ENCODE results near the gene PTPRG. TPM values are rescaled to one million over a fixed set of nuclear protein-coding genes. Genes with fewer than 3 reads are reported as not detected.

PTPRG gene
- total RNA-seq, 1 donor from 2014 or later = 44.3 TPM

GRCh38 chr3:61578667-61579367 lies 17.4 kb downstream of the PTPRG start:
- Mint-ChIP-seq H3K36me3 (ENCODE audit: insufficient read depth) (peaks cover 3% of the 10 kb centered on the region), H3K27ac (peak overlapping the region; percentile 33), H3K27me3 (no peaks in the 10 kb centered on the region), H3K4me3 (ENCODE audit: low read depth) (no peak overlapping the region), H3K9me3 (ENCODE audit: low read depth) (peaks cover 4% of the 10 kb centered on the region), H3K4me1 (ENCODE audit: low read depth) (peaks cover 23% of the 10 kb centered on the region)
- TF ChIP-seq CTCF (IDR thresholded peaks at IDR 0.05; ENCODE audit: unreplicated experiment) = no peak
- no peak for DNase-seq (ENCODE audit: low spot score, unreplicated experiment)

GRCh38 chr3:61579685-61580084 lies 18.3 kb downstream of the PTPRG start:
- H3K9me3 Mint-ChIP-seq (ENCODE audit: low read depth) = no peaks in the 10 kb centered on the region
- no peaks in the 10 kb centered on the region for H3K27me3 Mint-ChIP-seq
- H3K4me1 Mint-ChIP-seq (ENCODE audit: low read depth) = peaks cover 23% of the 10 kb centered on the region
- DNase-seq (ENCODE audit: low spot score, unreplicated experiment) = no peak
- H3K36me3 Mint-ChIP-seq (ENCODE audit: insufficient read depth) = no peaks in the 10 kb centered on the region
- TF ChIP-seq CTCF (IDR thresholded peaks at IDR 0.05; ENCODE audit: unreplicated experiment) = no peak
- no peak overlapping the region for H3K4me3 Mint-ChIP-seq (ENCODE audit: low read depth)
- no peak overlapping the region for H3K27ac Mint-ChIP-seq

GRCh38 chr3:61580982-61581643 lies 19.7 kb downstream of the PTPRG start:
- Mint-ChIP-seq H3K9me3 (ENCODE audit: low read depth) (no peaks in the 10 kb centered on the region), H3K4me1 (ENCODE audit: low read depth) (peaks cover 20% of the 10 kb centered on the region), H3K27me3 (no peaks in the 10 kb centered on the region), H3K27ac (no peak overlapping the region), H3K36me3 (ENCODE audit: insufficient read depth) (no peaks in the 10 kb centered on the region), H3K4me3 (ENCODE audit: low read depth) (no peak overlapping the region)
- TF ChIP-seq CTCF (IDR thresholded peaks at IDR 0.05; ENCODE audit: unreplicated experiment) = no peak
- no peak for DNase-seq (ENCODE audit: low spot score, unreplicated experiment)

GRCh38 chr3:61582287-61582686 lies 20.9 kb downstream of the PTPRG start:
- Mint-ChIP-seq H3K36me3 (ENCODE audit: insufficient read depth) (no peaks in the 10 kb centered on the region), H3K9me3 (ENCODE audit: low read depth) (no peaks in the 10 kb centered on the region), H3K4me3 (ENCODE audit: low read depth) (no peak overlapping the region), H3K27me3 (no peaks in the 10 kb centered on the region), H3K27ac (no peak overlapping the region), H3K4me1 (ENCODE audit: low read depth) (peaks cover 15% of the 10 kb centered on the region)
- no peak for TF ChIP-seq CTCF (IDR thresholded peaks at IDR 0.05; ENCODE audit: unreplicated experiment)
- no peak for DNase-seq (ENCODE audit: low spot score, unreplicated experiment)

- Mint-ChIP-seq H3K4me1 (ENCODE audit: low read depth) (peaks cover 15% of the 10 kb centered on the region), H3K27ac (no peak overlapping the region), H3K27me3 (no peaks in the 10 kb centered on the region), H3K36me3 (ENCODE audit: insufficient read depth) (no peaks in the 10 kb centered on the region), H3K9me3 (ENCODE audit: low read depth) (no peaks in the 10 kb centered on the region), H3K4me3 (ENCODE audit: low read depth) (no peak overlapping the region)
- TF ChIP-seq CTCF (IDR thresholded peaks at IDR 0.05; ENCODE audit: unreplicated experiment) = no peak
- no peak for DNase-seq (ENCODE audit: low spot score, unreplicated experiment)
Measured at GRCh38 chr3:61582846-61583245, 21.5 kb downstream of the PTPRG start.
